Measurements from ENCODE around the gene RPL13. TPM values are rescaled to one million over a fixed set of nuclear protein-coding genes. Genes with fewer than 3 reads are reported as not detected.

RPL13 gene
- total and polyA plus RNA-seq, 2 experiments from 2014 or later: 1,293 to 5,939 TPM

DNA sequence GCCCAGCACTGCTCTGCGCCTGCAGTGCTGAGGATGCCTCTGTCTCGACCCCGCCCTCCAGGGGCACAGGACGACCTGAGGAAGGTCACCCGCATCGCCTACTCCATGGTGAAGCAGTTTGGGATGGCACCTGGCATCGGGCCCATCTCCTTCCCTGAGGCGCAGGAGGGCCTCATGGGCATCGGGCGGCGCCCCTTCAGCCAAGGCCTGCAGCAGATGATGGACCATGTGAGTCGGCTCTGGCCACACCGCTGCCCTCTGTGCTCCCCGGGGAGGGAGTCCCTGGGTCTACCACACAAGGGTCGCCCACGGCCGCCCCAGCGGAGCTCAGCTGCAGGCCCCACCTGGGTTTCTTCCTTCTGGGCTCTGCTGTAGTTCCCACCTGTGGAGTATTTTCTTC is 6.7 kb upstream of the RPL13 start:
- Histone ChIP-seq H3K9me3 (ENCODE audit: low read depth) (no peaks in the 10 kb centered on the region), H3K27me3 (no peaks in the 10 kb centered on the region), H3K27ac (no peak overlapping the region), H3K36me3 (peaks cover 34% of the 10 kb centered on the region), H3K4me3 (no peak overlapping the region), H3K4me1 (ENCODE audit: low read depth) (no peaks in the 10 kb centered on the region)
- no peak for DNase-seq (ENCODE audit: low read depth in 1 of 2, low spot score in 1 of 2)
- TF ChIP-seq, protein P1, sequence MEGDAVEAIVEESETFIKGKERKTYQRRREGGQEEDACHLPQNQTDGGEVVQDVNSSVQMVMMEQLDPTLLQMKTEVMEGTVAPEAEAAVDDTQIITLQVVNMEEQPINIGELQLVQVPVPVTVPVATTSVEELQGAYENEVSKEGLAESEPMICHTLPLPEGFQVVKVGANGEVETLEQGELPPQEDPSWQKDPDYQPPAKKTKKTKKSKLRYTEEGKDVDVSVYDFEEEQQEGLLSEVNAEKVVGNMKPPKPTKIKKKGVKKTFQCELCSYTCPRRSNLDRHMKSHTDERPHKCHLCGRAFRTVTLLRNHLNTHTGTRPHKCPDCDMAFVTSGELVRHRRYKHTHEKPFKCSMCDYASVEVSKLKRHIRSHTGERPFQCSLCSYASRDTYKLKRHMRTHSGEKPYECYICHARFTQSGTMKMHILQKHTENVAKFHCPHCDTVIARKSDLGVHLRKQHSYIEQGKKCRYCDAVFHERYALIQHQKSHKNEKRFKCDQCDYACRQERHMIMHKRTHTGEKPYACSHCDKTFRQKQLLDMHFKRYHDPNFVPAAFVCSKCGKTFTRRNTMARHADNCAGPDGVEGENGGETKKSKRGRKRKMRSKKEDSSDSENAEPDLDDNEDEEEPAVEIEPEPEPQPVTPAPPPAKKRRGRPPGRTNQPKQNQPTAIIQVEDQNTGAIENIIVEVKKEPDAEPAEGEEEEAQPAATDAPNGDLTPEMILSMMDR (IDR thresholded peaks at IDR 0.05; ENCODE audit: low read depth, low read length): no peak

DNA sequence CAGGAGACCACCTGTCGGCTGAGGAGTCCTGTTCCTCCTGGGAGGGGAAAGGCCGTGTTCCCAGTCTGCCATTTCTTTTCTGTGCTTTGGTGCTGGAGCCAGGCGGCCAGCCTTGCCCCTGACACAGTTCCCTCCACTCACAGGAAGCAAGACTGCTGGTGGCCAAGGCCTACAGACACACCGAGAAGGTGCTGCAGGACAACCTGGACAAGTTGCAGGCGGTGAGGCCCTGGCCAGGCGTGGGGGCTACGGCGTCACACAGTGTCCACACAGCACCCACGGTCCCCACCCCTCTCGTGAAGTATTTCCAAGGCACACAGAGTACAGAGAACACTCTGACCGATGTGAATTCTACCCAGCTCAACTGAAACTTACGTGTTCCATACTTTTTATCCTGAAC is 6.1 kb upstream of the RPL13 start:
- DNase-seq (ENCODE audit: low read depth in 1 of 2, low spot score in 1 of 2): no peak
- H3K27me3 ChIP-seq: no peaks in the 10 kb centered on the region
- H3K9me3 ChIP-seq (ENCODE audit: low read depth): no peaks in the 10 kb centered on the region
- H3K27ac ChIP-seq: no peak overlapping the region
- TF ChIP-seq, protein P1 (IDR thresholded peaks at IDR 0.05; ENCODE audit: low read depth, low read length): no peak
- no peak overlapping the region for H3K4me3 ChIP-seq
- H3K4me1 ChIP-seq (ENCODE audit: low read depth): no peaks in the 10 kb centered on the region
- H3K36me3 ChIP-seq: peaks cover 29% of the 10 kb centered on the region

DNA sequence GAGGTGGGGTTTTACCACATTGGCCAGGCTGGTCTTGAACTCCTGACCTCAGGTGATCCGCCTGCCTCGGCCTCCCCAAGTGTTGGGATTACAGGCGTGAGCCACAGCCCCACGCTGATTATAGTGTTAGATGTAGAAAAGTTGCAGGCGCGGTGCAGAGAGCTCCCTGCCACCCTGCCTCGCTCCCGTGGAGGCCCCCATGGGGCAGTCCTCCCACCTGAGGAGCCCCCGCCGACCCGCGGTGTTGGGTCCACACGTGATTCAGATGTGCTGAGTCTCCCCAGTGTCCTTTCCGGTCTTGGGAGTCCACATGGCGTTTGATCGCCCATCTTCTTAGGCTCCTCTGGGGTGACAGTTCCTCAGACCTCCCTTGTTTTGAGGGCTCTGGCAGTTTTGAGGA is 5.2 kb upstream of the RPL13 start:
- DNase-seq (ENCODE audit: low read depth in 1 of 2, low spot score in 1 of 2): no peak
- H3K36me3 ChIP-seq: peaks cover 27% of the 10 kb centered on the region

GRCh38 chr16:89555780-89556179 is 4.7 kb upstream of the RPL13 start:
- Histone ChIP-seq H3K27ac (no peak overlapping the region), H3K4me3 (no peak overlapping the region), H3K9me3 (ENCODE audit: low read depth) (no peaks in the 10 kb centered on the region), H3K27me3 (no peaks in the 10 kb centered on the region), H3K36me3 (peaks cover 25% of the 10 kb centered on the region), H3K4me1 (ENCODE audit: low read depth) (no peaks in the 10 kb centered on the region)
- TF ChIP-seq, protein P1 (IDR thresholded peaks at IDR 0.05; ENCODE audit: low read depth, low read length): no peak
- no peak for DNase-seq (ENCODE audit: low read depth in 1 of 2, low spot score in 1 of 2)

More for the DNA sequence above, 5.2 kb upstream of the RPL13 start:
- TF ChIP-seq, protein P1 (IDR thresholded peaks at IDR 0.05; ENCODE audit: low read depth, low read length): no peak
- Histone ChIP-seq H3K9me3 (ENCODE audit: low read depth) (no peaks in the 10 kb centered on the region), H3K4me3 (no peak overlapping the region), H3K4me1 (ENCODE audit: low read depth) (no peaks in the 10 kb centered on the region), H3K27me3 (no peaks in the 10 kb centered on the region), H3K27ac (no peak overlapping the region)

DNA sequence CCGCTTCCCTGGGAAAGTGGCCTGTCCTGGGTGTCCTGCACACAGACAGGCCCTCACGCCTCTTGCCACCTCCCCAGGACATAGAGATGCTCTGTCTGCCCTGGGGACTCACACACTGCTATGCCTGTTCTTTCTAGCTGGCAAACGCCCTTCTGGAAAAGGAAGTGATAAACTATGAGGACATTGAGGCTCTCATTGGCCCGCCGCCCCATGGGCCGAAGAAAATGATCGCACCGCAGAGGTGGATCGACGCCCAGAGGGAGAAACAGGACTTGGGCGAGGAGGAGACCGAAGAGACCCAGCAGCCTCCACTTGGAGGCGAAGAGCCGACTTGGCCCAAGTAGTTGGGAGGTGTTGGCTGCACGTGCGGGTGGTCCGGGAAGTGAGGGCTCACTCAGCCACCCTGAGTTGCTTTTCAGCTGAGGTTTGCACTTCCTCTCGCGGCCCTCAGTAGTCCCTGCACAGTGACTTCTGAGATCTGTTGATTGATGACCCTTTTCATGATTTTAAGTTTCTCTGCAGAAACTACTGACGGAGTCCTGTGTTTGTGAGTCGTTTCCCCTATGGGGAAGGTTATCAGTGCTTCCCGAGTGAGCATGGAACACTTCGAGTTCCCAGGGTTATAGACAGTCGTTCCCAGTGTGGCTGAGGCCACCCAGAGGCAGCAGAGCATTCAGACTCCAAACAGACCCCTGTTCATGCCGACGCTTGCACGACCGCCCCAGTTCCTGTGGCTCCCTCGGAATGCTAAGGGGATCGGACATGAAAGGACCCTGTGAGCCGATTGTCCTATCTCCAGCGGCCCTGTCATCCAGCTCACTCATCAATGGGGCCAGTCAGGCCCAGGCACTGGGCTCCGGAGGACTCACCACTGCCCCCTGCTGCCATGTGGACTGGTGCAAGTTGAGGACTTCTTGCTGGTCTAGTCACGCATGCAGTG is 3.5 kb upstream of the RPL13 start:
- TF ChIP-seq, protein P1 (IDR thresholded peaks at IDR 0.05; ENCODE audit: low read depth, low read length): peak; percentile 94
- Histone ChIP-seq H3K9me3 (ENCODE audit: low read depth) (no peaks in the 10 kb centered on the region), H3K27me3 (no peaks in the 10 kb centered on the region), H3K4me1 (ENCODE audit: low read depth) (peaks cover 7% of the 10 kb centered on the region), H3K27ac (peak overlapping the region; percentile 84), H3K36me3 (peaks cover 24% of the 10 kb centered on the region), H3K4me3 (no peak overlapping the region)
- DNase-seq (ENCODE audit: low read depth in 1 of 2, low spot score in 1 of 2): peak; percentile 81 to 83
